ENCODE measurements around the gene UGT3A1.
"Not testable (repeated sequence)": the region's sequence is repeated elsewhere in the genome, so short reads cannot be mapped to it uniquely, and the experiment has no call there.

Gene UGT3A1, protein sequence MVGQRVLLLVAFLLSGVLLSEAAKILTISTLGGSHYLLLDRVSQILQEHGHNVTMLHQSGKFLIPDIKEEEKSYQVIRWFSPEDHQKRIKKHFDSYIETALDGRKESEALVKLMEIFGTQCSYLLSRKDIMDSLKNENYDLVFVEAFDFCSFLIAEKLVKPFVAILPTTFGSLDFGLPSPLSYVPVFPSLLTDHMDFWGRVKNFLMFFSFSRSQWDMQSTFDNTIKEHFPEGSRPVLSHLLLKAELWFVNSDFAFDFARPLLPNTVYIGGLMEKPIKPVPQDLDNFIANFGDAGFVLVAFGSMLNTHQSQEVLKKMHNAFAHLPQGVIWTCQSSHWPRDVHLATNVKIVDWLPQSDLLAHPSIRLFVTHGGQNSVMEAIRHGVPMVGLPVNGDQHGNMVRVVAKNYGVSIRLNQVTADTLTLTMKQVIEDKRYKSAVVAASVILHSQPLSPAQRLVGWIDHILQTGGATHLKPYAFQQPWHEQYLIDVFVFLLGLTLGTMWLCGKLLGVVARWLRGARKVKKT

DNA sequence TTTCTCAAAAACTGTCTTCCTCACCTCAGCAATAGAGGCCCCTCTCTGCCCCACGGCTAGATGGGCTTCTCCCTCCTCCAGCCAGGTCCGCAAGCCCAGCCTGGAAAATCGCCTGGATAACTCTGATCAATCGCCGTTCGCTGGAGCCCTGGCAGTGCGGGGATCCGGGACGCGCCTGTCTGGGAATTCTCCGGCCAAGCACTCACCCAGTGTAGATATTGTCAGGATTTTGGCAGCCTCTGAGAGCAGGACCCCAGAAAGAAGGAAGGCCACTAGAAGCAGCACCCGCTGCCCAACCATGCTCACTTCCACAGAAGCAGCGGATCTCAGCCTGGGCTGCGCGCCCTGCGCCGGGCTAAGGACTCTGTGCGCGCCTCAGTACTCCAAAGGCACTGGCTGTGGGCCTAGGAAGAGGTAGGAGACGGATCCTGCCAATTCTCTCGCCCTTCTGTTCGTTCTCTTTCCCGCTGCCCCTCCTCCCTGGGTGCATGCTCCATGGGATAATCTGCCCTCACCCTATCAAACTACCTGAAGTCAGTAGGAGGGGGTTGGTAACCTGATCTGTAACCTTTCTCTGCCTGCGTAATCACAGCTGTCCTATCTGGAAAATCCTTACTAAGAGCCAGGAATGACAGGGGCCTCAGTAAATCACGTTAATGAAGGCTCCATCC, at the start of gene UGT3A1:
Gene UGT3A1 (minus strand): TSS at position 450 of the 671 bp plus-strand sequence. CDS start 150 bp downstream, at position 300.
- no peak within 1 kb of the TSS for H3K4me3 Mint-ChIP-seq
- peaks cover 11% of the 10 kb centered on the region for H3K27me3 Mint-ChIP-seq
- H3K36me3 Mint-ChIP-seq, result no peaks in the 10 kb centered on the region
- H3K27ac Mint-ChIP-seq, result no peak within 1 kb of the TSS
- H3K4me1 Mint-ChIP-seq (ENCODE audit: low read depth), result no peaks in the 10 kb centered on the region
- no peaks in the 10 kb centered on the region for H3K9me3 Mint-ChIP-seq (ENCODE audit: low read depth)

DNA sequence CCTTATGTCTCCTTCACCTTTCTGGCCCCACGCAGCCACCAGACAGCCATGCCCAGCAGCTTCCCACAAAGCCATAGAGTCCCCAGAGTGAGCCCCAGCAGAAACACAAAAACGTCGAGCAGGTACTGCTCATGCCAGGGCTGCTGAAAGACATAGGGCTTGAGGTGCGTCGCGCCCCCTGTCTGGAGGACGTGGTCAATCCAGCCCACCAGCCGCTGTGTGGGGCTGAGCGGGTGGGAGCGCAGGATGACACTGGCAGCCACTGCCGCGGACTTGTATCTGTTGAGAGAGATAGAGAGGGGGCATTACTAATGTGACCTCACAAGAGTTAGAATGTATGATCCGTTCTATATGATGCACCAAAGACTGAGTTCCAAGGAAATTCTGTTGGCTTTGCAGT, 44.5 kb upstream of the UGT3A1 start:
- Mint-ChIP-seq H3K27me3 (peaks cover 3% of the 10 kb centered on the region), H3K27ac (no peak overlapping the region), H3K9me3 (ENCODE audit: low read depth) (no peaks in the 10 kb centered on the region), H3K36me3 (no peaks in the 10 kb centered on the region), H3K4me1 (ENCODE audit: low read depth) (no peaks in the 10 kb centered on the region), H3K4me3 (no peak overlapping the region)

GRCh38 chr5:36034536-36035134, 43.4 kb upstream of the UGT3A1 start:
- H3K4me3 Mint-ChIP-seq; H3K9me3 Mint-ChIP-seq (ENCODE audit: low read depth); H3K36me3 Mint-ChIP-seq; H3K4me1 Mint-ChIP-seq (ENCODE audit: low read depth); H3K27ac Mint-ChIP-seq; H3K27me3 Mint-ChIP-seq: not testable (repeated sequence)

GRCh38 chr5:36033486-36033885, 42.3 kb upstream of the UGT3A1 start:
- Mint-ChIP-seq H3K27me3 (peaks cover 3% of the 10 kb centered on the region), H3K4me3 (no peak overlapping the region), H3K27ac (no peak overlapping the region), H3K9me3 (ENCODE audit: low read depth) (no peaks in the 10 kb centered on the region), H3K36me3 (no peaks in the 10 kb centered on the region), H3K4me1 (ENCODE audit: low read depth) (no peaks in the 10 kb centered on the region)

DNA sequence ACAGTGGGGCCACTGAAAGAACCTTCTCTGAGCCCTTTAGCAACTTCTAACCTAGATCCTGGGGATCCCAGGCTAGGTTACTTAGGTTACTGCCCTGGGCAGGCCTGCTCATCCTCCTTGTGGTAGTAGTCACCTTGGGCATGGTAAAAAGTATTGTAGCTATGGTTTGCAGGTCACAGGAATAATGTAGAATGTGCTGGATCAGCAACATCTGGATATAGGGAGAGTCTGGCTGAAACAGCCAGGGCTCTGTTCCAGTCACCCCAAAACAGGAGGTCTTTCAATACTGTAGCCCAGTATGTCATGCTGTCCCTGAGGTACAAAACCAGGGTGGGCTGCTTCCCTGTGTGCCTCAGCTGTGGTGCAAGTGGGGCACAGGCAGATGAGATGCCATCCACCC, 41.9 kb upstream of the UGT3A1 start:
- no peak overlapping the region for H3K27ac Mint-ChIP-seq
- no peaks in the 10 kb centered on the region for H3K4me1 Mint-ChIP-seq (ENCODE audit: low read depth)

GRCh38 chr5:36031223-36031622, 40.0 kb upstream of the UGT3A1 start:
- Mint-ChIP-seq H3K36me3 (peaks cover 2% of the 10 kb centered on the region), H3K4me3 (no peak overlapping the region), H3K27ac (no peak overlapping the region), H3K27me3 (peaks cover 4% of the 10 kb centered on the region), H3K4me1 (ENCODE audit: low read depth) (no peaks in the 10 kb centered on the region), H3K9me3 (ENCODE audit: low read depth) (no peaks in the 10 kb centered on the region)

More for the DNA sequence above, 41.9 kb upstream of the UGT3A1 start:
- H3K4me3 Mint-ChIP-seq, result no peak overlapping the region
- no peaks in the 10 kb centered on the region for H3K9me3 Mint-ChIP-seq (ENCODE audit: low read depth)
- H3K36me3 Mint-ChIP-seq, result peaks cover 1% of the 10 kb centered on the region
- H3K27me3 Mint-ChIP-seq, result peaks cover 2% of the 10 kb centered on the region

DNA sequence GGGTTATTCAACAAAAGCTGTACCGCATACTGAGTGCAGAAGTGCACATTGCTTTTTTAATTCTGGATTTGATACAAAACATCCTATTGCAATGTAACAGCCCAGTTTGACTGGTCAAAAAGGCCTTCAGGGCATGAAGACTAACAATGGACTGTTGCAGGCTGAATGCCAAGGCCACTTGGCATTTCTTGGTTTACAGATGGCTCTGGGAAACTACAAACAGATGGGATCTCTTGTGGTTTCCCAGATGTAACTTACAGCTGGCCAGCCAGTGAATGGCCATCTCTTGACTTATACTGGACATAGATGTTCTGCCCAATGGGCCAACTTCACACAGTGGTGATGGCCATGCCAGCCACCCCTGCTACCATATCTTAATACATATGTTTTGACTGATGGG, 38.7 kb upstream of the UGT3A1 start:
- Mint-ChIP-seq H3K4me3 (no peak overlapping the region), H3K4me1 (ENCODE audit: low read depth) (no peaks in the 10 kb centered on the region), H3K36me3 (peaks cover 4% of the 10 kb centered on the region), H3K27ac (no peak overlapping the region), H3K27me3 (peaks cover 3% of the 10 kb centered on the region), H3K9me3 (ENCODE audit: low read depth) (peaks cover 5% of the 10 kb centered on the region)

DNA sequence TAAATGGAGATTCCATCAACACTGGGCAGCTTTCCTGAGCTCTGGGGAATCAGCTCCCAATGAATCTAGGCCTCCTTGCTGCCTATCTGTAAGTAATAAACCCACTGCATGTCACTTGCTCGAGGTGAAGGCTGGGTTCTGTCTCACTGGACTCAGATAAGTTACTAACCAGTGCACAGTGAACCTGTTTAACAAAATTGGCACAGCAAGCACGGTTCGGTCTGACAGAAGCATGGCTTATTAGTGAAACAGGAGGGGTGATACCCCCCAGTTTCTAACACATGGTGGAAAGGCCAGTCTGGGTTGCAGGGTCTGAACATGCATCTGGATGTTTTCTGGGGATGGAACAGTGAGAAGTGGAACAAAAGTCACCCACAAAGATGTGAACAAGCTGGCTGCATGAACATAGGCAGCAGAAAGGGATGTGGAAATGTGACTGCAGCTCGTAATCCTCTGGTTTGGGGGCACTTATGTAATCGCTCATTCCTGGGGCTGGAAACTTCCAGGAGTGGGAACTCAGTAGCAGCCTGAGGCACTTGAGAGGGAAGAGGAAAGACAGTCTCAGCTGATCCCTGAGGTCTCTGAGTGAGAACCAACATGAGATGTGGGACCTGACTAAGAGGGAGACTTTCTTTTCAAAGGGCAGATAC, 37.8 kb upstream of the UGT3A1 start:
- Mint-ChIP-seq H3K27ac (no peak overlapping the region), H3K36me3 (peaks cover 4% of the 10 kb centered on the region), H3K9me3 (ENCODE audit: low read depth) (peaks cover 5% of the 10 kb centered on the region), H3K4me1 (ENCODE audit: low read depth) (no peaks in the 10 kb centered on the region), H3K27me3 (peaks cover 5% of the 10 kb centered on the region), H3K4me3 (no peak overlapping the region)

- H3K27ac Mint-ChIP-seq, result no peak overlapping the region
- H3K27me3 Mint-ChIP-seq, result peaks cover 5% of the 10 kb centered on the region
- H3K9me3 Mint-ChIP-seq (ENCODE audit: low read depth), result peaks cover 5% of the 10 kb centered on the region
- peaks cover 4% of the 10 kb centered on the region for H3K36me3 Mint-ChIP-seq
- H3K4me3 Mint-ChIP-seq, result no peak overlapping the region
- no peaks in the 10 kb centered on the region for H3K4me1 Mint-ChIP-seq (ENCODE audit: low read depth)
These were observed 36.5 kb upstream of the UGT3A1 start for GRCh38 chr5:36027711-36028110.

- peaks cover 5% of the 10 kb centered on the region for H3K9me3 Mint-ChIP-seq (ENCODE audit: low read depth)
- no peak overlapping the region for H3K27ac Mint-ChIP-seq
- H3K36me3 Mint-ChIP-seq, result peaks cover 4% of the 10 kb centered on the region
- no peak overlapping the region for H3K4me3 Mint-ChIP-seq
- no peaks in the 10 kb centered on the region for H3K4me1 Mint-ChIP-seq (ENCODE audit: low read depth)
- H3K27me3 Mint-ChIP-seq, result peaks cover 5% of the 10 kb centered on the region
These were observed 35.7 kb upstream of the UGT3A1 start for GRCh38 chr5:36026706-36027465.

DNA sequence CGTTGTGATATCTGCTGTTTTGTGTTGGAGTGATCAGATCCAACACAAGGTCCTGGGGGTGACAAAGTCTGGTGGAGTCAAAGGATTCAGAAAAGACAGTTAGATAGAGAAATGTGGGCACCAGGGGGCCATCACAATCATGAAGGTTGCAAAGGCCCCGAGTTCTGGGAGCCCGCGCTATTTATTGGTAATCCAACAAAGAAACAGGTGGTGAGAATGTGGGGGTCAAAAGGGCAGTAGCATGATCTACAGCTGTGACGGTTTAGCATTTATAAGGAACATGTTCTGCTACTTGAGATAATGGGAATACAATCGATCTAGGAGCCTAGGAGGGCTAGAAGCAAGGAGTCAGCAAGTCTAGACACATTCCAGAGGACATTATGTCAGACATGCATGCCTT, 31.1 kb upstream of the UGT3A1 start:
- not testable (repeated sequence) for H3K4me1 Mint-ChIP-seq (ENCODE audit: low read depth); H3K4me3 Mint-ChIP-seq; H3K36me3 Mint-ChIP-seq; H3K9me3 Mint-ChIP-seq (ENCODE audit: low read depth); H3K27ac Mint-ChIP-seq; H3K27me3 Mint-ChIP-seq

- not testable (repeated sequence) for H3K4me1 Mint-ChIP-seq (ENCODE audit: low read depth); H3K4me3 Mint-ChIP-seq; H3K36me3 Mint-ChIP-seq; H3K27me3 Mint-ChIP-seq; H3K27ac Mint-ChIP-seq
- H3K9me3 Mint-ChIP-seq (ENCODE audit: low read depth), result peaks cover 11% of the 10 kb centered on the region
These were observed 28.4 kb upstream of the UGT3A1 start for GRCh38 chr5:36019584-36019983.

GRCh38 chr5:36017622-36018021, 26.4 kb upstream of the UGT3A1 start:
- Mint-ChIP-seq H3K4me3 (no peak overlapping the region), H3K27me3 (peaks cover 2% of the 10 kb centered on the region), H3K36me3 (peaks cover 9% of the 10 kb centered on the region), H3K27ac (no peak overlapping the region), H3K4me1 (ENCODE audit: low read depth) (no peaks in the 10 kb centered on the region), H3K9me3 (ENCODE audit: low read depth) (peaks cover 18% of the 10 kb centered on the region)

- Mint-ChIP-seq H3K4me1 (ENCODE audit: low read depth) (no peaks in the 10 kb centered on the region), H3K27ac (no peak overlapping the region), H3K9me3 (ENCODE audit: low read depth) (peaks cover 21% of the 10 kb centered on the region), H3K27me3 (peaks cover 2% of the 10 kb centered on the region), H3K36me3 (peaks cover 9% of the 10 kb centered on the region), H3K4me3 (no peak overlapping the region)
These were observed 25.8 kb upstream of the UGT3A1 start for GRCh38 chr5:36017004-36017403.
